Measurements from ENCODE around the gene LDLR.
"Not testable (repeated sequence)": the region's sequence is repeated elsewhere in the genome, so short reads cannot be mapped to it uniquely, and the experiment has no call there.

Gene LDLR

DNA sequence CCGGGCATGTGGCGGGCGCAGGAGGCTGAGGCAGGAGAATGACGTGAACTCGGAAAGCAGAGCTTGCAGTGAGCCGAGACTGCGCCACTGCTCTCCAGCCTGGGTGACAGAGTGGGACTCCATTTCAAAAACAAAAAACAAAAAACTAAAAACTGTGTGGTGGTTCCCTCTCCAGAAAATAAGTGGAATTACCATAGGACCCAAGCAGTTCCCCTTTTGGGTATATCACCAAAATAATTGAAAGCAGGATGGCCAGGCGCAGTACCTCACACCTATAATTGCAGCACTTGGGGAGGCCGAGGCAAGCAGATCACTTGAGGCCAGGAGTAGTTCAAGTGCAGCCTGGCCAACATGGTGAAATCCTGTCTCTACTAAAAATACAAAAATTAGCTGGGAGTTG lies 15.7 kb upstream of the LDLR start:
- DNase-seq (ENCODE audit: low read depth in 2 of 2), result no peak

- not testable (repeated sequence) for DNase-seq (ENCODE audit: low read depth in 2 of 2)
Observed at GRCh38 chr19:11076792-11077191, 12.5 kb upstream of the LDLR start.

DNA sequence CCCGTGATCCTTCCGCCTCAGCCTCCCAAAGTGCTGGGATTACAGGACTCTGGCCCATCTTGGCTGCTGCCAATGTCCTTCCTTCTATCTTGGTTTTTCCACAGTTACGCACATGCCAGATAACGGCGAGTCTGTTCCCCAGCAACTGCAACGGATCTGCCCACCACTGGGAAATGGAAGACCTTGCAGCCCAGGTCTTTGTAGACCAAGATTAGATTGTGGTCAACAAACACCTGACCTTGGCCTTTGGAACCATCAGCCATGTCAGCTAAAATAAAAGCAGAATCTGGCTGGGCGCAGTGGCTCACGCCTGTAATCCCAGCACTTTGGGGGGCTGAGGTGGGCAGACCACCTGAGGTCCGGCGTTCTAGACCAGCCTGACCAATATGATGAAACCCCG lies 10.4 kb upstream of the LDLR start:
- DNase-seq (ENCODE audit: low read depth in 2 of 2), result no peak

GRCh38 chr19:11079999-11080398 lies 9.3 kb upstream of the LDLR start:
- no peak for DNase-seq (ENCODE audit: low read depth in 2 of 2)

DNA sequence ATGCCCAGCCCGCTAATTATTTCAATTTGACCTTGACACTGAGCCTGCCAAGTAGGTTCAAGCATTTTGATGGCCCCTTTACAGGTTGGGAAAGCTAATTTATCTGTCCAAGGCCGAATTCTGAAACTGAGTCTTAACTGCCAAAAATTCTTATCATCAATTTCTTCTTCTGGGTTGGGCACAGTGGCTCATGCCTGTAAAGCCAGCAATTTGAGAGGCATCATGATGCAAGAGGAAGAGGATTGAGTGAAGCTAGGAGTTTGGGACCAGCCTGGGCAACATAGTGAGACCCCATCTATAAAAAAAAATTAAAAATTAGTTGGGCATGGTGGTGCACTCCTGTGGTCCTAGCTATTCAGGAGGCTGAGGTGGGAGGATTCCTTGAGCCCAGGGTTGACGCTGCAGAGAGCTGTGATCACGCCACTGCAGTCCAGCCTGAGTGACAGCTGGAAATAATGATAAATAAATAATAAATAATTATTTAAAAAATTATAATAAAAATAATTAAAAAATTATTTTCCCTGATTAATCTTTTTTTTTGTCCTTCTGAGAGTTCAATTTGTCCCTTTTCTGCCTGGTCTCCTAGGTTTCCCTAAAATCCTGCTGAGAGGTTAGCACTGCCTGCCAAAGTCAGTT lies 1.3 kb upstream of the LDLR start:
- no peak for DNase-seq (ENCODE audit: low read depth in 2 of 2)

- no peak for DNase-seq (ENCODE audit: low read depth in 2 of 2)
Observed at GRCh38 chr19:11088506-11089253, 583 bp upstream of the LDLR start.

- peak in 1 of 2 donors; percentile 41 for DNase-seq (ENCODE audit: low read depth in 2 of 2)
Observed at GRCh38 chr19:11090014-11090263, 676 bp downstream of the LDLR start.

- peak; percentile 96 to 99 for DNase-seq (ENCODE audit: low read depth in 2 of 2)
Observed at GRCh38 chr19:11090264-11090996, 1.2 kb downstream of the LDLR start.

GRCh38 chr19:11090997-11091702 lies 1.9 kb downstream of the LDLR start:
- DNase-seq (ENCODE audit: low read depth in 2 of 2), result no peak

DNA sequence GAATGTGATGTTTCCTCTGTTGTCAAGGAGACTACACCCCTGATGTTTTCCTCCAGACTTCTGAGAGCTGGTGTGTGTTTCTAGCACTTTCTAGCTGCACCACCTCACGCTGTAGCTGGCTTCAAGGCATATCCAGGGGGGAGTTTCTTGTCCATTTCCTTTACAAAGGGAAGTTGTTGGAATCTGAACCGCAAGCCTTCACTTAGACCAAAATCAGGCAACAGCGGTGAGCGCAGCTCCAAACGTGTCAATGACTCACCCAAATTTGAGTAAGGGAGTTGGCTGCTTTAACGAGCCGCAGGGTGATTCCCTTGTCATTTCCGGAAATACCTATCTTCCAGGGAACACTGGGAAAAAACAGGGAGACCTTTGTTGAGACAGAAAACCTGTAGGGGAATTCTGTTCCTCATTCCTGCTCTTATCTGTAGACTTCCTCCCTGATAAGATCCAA lies 2.5 kb downstream of the LDLR start:
- DNase-seq (ENCODE audit: low read depth in 2 of 2), result peak; percentile 18 to 36

GRCh38 chr19:11092181-11092538 lies 2.9 kb downstream of the LDLR start:
- DNase-seq (ENCODE audit: low read depth in 2 of 2), result peak in 1 of 2 donors; percentile 26

- no peak for DNase-seq (ENCODE audit: low read depth in 2 of 2)
Observed at GRCh38 chr19:11093689-11094238, 4.5 kb downstream of the LDLR start.

- DNase-seq (ENCODE audit: low read depth in 2 of 2), result no peak
Observed at GRCh38 chr19:11094520-11094894, 5.2 kb downstream of the LDLR start.

DNA sequence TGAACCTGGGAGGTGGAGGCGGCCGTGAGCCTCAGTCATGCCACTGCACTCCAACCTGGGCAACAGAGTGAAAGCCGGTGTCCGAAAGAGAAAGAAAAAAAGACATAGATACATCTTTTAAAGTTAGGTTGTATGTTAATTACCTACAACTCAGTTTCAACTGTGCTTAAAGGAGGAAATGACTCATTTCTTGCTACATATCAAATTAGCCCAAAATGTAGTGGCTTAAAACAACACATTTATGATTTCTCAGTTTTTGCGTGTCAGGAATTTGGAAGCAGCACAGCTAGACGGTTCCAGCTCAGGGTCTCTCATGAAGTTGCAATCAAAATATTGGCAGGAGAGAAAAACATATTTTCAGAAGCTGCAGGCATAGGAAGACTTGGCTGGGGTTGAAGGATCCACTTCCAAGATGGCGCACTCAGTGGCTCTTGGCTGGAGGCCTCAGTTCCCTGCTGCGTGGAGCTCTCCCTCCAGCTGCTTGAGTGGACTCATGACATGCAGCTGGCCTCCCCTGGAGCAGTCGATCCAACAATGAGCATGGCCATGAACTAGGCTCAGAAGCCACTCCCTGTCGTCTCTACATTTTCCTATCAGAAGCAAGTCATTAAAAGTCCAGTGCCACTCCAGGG lies 7.1 kb downstream of the LDLR start:
- peak in 1 of 2 donors; percentile 19 for DNase-seq (ENCODE audit: low read depth in 2 of 2)

DNA sequence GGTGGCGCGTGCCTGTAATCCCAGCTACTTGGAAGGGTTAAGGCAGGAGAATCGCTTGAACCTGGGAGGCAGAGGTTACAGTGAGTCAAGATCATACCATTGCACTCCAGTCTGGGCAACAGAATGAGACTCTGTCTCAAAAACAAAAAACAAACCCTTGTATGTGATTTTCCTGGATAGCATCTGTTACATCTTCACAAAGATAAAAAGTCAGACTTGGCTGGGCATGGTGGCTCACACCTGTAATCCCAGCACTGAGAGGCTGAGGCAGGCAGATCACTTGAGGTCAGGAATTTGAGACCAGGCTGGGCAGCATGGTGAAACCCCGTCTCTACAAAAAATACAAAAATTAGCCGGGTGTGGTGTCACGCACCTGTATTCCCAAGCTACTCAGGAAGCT lies 8.1 kb downstream of the LDLR start:
- not testable (repeated sequence) for DNase-seq (ENCODE audit: low read depth in 2 of 2)

GRCh38 chr19:11098327-11098726 lies 9.1 kb downstream of the LDLR start:
- no peak for DNase-seq (ENCODE audit: low read depth in 2 of 2)

GRCh38 chr19:11098861-11099260 lies 9.6 kb downstream of the LDLR start:
- no peak for DNase-seq (ENCODE audit: low read depth in 2 of 2)

GRCh38 chr19:11100049-11100448 lies 10.8 kb downstream of the LDLR start:
- no peak for DNase-seq (ENCODE audit: low read depth in 2 of 2)

DNA sequence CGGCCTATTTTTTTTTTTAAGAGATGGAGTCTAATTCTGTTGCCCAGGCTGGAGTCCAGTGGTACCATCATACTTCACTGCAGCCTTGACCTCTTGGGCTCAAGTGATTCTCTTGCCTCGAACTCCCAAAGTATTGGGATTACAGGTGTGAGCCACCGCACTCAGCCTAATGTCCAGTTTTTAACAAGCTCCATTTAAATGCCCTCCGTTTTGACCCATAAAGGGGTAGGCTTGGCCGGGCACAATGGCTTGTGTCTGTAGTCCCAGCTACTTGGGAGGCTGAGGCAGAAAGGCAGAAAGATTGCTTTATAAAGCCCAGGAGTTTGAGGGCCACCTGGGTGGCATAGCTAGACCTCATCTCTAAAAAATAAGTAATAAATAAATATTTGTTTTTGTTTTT lies 11.8 kb downstream of the LDLR start:
- DNase-seq (ENCODE audit: low read depth in 2 of 2), result no peak

DNA sequence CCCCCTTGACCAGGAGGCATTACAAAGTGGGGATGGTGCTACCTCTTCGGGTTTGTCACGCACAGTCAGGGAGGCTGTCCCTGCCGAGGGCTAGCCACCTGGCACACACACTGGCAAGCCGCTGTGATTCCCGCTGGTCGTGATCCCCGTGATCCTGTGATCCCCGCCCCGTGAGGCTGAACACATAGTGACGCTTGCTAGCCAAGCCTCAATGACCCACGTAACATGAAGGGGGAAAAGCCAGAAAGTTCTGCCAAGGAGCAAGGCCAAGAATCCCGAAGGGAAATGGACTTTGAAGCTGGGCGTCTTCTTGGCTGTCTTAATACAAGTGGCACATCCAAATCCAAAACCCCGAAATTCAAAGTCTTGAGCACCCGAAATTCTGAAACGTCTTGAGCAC lies 13.7 kb downstream of the LDLR start:
- DNase-seq (ENCODE audit: low read depth in 2 of 2), result no peak

DNA sequence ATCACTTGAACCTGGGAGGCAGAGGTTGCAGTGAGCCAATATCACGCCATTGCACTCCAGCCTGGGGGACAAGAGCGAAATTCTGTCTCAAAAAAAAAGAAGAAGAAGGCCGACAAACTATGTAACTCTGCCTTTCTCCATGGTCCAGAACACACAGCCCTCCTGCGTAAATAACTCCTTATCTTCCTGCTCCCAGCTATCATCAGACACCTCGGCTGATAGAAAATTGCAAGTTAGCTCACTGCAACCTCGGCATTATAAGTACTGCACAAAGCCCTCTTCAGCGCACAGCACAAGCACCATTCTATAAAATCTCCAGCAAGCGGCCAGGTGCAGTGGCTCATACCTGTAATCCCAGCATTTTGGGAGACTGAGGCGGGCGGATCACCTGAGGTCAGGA lies 14.4 kb downstream of the LDLR start:
- DNase-seq (ENCODE audit: low read depth in 2 of 2), result not testable (repeated sequence)
